ENCODE measurements around the gene IP6K3. TPM values are rescaled to one million over a fixed set of nuclear protein-coding genes. Genes with fewer than 3 reads are reported as not detected.

The IP6K3 gene
- total and polyA plus RNA-seq, 2 donors (not counting 1 experiment from before 2014, with no cell fraction given), result not detected

DNA sequence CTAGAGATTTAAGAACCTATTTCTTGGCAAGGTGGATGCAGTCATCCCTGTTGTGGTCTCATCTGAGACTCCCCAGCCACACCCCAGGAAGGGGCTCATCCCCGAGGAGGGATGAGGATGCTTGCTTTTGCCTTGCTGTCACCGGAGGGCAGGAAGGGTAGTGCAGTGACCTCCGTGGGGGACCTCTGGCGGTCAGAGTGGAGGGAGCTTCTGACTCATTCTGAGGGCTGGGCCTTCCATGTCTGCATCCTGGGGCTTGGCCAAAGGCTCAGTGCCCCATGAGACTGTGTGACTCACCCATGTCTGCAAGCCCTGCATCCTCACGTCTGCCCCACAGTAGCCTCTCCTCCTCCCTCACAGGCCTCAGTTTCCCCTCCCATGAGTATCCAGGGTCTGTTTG lies 73.9 kb downstream of the IP6K3 start:
- peaks cover 18% of the 10 kb centered on the region for H3K4me1 Mint-ChIP-seq
- no peak overlapping the region for H3K27ac Mint-ChIP-seq
- H3K27me3 Mint-ChIP-seq, result no peaks in the 10 kb centered on the region
- peaks cover 0 to 3% (median 0%) of the 10 kb centered on the region in 3 donors for H3K9me3 ChIP-seq (ENCODE audit: control extremely low read depth in 1 of 3, control insufficient read depth in 2 of 3, insufficient read depth in 1 of 3, low read length in 2 of 3)
- ChIA-PET POLR2A (no interaction called here), CTCF (interaction anchor here (1.4 kb wide), 1 partner anchor 28 kb away, joined by 6 read pairs; no protein-coding TSS in a partner anchor)
- peaks cover 2% of the 10 kb centered on the region for H3K79me2 ChIP-seq (ENCODE audit: control insufficient read depth, insufficient read depth, low read length)
- no peaks in the 10 kb centered on the region for H3K9me3 Mint-ChIP-seq (ENCODE audit: insufficient read depth)
- H3K27me3 ChIP-seq (replicated peaks in 1 of 4; ENCODE audit: control extremely low read depth in 1 of 4, control insufficient read depth in 3 of 4, insufficient read depth in 4 of 4, low read length in 3 of 4), result no peaks in the 10 kb centered on the region
- H4K20me1 ChIP-seq (ENCODE audit: control insufficient read depth, insufficient read depth, low read length, poor library complexity, severe bottlenecking), result no peaks in the 10 kb centered on the region
- no peak overlapping the region for H3K4me2 ChIP-seq (replicated peaks; ENCODE audit: low read depth, low read length, poor library complexity, severe bottlenecking)
- H3K36me3 ChIP-seq (replicated peaks in 1 of 2; ENCODE audit: control extremely low read depth in 1 of 2, control insufficient read depth in 1 of 2, extremely low read depth in 1 of 2, insufficient read depth in 2 of 2, low read length in 1 of 2), result peaks cover 0 to 83% of the 10 kb centered on the region in 2 experiments
- no peak overlapping the region for H3K4me3 ChIP-seq (ENCODE audit: control extremely low read depth in 1 of 5, extremely low read depth in 1 of 5, insufficient read depth in 1 of 5, low read depth in 2 of 5, low read length in 4 of 5)
- no peak overlapping the region for H3K27ac ChIP-seq (ENCODE audit: low read length in 2 of 2)
- H2AFZ ChIP-seq (ENCODE audit: insufficient read depth, low read depth, low read length, poor library complexity, severe bottlenecking), result no peak overlapping the region
- no peak for ATAC-seq (ENCODE audit: low read depth)
- no peak overlapping the region for H3K4me3 Mint-ChIP-seq
- DNase-seq, result no peak
- no peak overlapping the region for H3K9ac ChIP-seq (ENCODE audit: low read length)
- WGBS (ENCODE audit: insufficient coverage), result 82% methylated on average over 4 of the region's 5 CpGs
- H3K4me1 ChIP-seq (ENCODE audit: control insufficient read depth in 2 of 2, insufficient read depth in 2 of 2, low read length in 2 of 2), result peaks cover 0 to 19% of the 10 kb centered on the region in 2 donors
- intact Hi-C loops (cut with micrococcal nuclease), result no loop called here
- TF ChIP-seq, protein P1, sequence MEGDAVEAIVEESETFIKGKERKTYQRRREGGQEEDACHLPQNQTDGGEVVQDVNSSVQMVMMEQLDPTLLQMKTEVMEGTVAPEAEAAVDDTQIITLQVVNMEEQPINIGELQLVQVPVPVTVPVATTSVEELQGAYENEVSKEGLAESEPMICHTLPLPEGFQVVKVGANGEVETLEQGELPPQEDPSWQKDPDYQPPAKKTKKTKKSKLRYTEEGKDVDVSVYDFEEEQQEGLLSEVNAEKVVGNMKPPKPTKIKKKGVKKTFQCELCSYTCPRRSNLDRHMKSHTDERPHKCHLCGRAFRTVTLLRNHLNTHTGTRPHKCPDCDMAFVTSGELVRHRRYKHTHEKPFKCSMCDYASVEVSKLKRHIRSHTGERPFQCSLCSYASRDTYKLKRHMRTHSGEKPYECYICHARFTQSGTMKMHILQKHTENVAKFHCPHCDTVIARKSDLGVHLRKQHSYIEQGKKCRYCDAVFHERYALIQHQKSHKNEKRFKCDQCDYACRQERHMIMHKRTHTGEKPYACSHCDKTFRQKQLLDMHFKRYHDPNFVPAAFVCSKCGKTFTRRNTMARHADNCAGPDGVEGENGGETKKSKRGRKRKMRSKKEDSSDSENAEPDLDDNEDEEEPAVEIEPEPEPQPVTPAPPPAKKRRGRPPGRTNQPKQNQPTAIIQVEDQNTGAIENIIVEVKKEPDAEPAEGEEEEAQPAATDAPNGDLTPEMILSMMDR (IDR thresholded peaks at IDR 0.05), result no peak
- no peak for TF ChIP-seq EZH2 (IDR thresholded peaks at IDR 0.05; ENCODE audit: borderline replicate concordance, insufficient read depth, low read depth, low read length, poor library complexity, severe bottlenecking)

DNA sequence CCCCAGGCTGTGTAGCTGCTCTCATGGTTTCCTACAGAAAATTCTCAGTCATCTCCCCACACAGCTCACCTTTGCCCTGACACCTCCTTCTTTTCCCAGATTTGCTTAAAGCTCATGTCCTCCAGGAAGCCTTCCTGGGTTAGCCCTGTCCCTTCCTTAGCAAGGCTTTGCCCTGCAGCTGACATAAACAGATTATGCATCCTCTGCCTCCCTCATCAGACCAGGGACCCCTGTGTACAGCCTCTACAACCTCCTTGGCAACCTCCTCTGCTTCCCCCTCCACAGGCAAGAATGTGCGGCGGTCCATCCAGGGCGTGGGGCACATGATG lies 75.0 kb downstream of the IP6K3 start:
- H3K27ac Mint-ChIP-seq, result no peak overlapping the region
- ATAC-seq (ENCODE audit: low read depth), result no peak

More for the DNA sequence above, 75.0 kb downstream of the IP6K3 start:
- peaks cover 0 to 19% of the 10 kb centered on the region in 2 donors for H3K4me1 ChIP-seq (ENCODE audit: control insufficient read depth in 2 of 2, insufficient read depth in 2 of 2, low read length in 2 of 2)
- H3K79me2 ChIP-seq (ENCODE audit: control insufficient read depth, insufficient read depth, low read length), result no peaks in the 10 kb centered on the region
- peaks cover 16% of the 10 kb centered on the region for H3K4me1 Mint-ChIP-seq
- ChIA-PET POLR2A (interaction anchor here (0.6 kb wide), 1 partner anchor 40 kb away, joined by 6 read pairs; no protein-coding TSS in a partner anchor), CTCF (no interaction called here)
- no peak overlapping the region for H3K4me3 ChIP-seq (ENCODE audit: control extremely low read depth in 1 of 5, extremely low read depth in 1 of 5, insufficient read depth in 1 of 5, low read depth in 2 of 5, low read length in 4 of 5)
- H3K27me3 Mint-ChIP-seq, result no peaks in the 10 kb centered on the region
- no peaks in the 10 kb centered on the region for H3K9me3 Mint-ChIP-seq (ENCODE audit: insufficient read depth)
- peaks cover 0 to 3% (median 0%) of the 10 kb centered on the region in 3 donors for H3K9me3 ChIP-seq (ENCODE audit: control extremely low read depth in 1 of 3, control insufficient read depth in 2 of 3, insufficient read depth in 1 of 3, low read length in 2 of 3)
- H3K27ac ChIP-seq (ENCODE audit: low read length in 2 of 2), result no peak overlapping the region
- no peaks in the 10 kb centered on the region for H4K20me1 ChIP-seq (ENCODE audit: control insufficient read depth, insufficient read depth, low read length, poor library complexity, severe bottlenecking)
- TF ChIP-seq, protein P1 (IDR thresholded peaks at IDR 0.05), result no peak
- TF ChIP-seq EZH2 (IDR thresholded peaks at IDR 0.05; ENCODE audit: borderline replicate concordance, insufficient read depth, low read depth, low read length, poor library complexity, severe bottlenecking), result no peak
- H3K9ac ChIP-seq (ENCODE audit: low read length), result no peak overlapping the region
- peaks cover 0 to 84% of the 10 kb centered on the region in 2 experiments for H3K36me3 ChIP-seq (replicated peaks in 1 of 2; ENCODE audit: control extremely low read depth in 1 of 2, control insufficient read depth in 1 of 2, extremely low read depth in 1 of 2, insufficient read depth in 2 of 2, low read length in 1 of 2)
- DNase-seq, result no peak
- H2AFZ ChIP-seq (ENCODE audit: insufficient read depth, low read depth, low read length, poor library complexity, severe bottlenecking), result no peak overlapping the region
- H3K4me3 Mint-ChIP-seq, result no peak overlapping the region
- intact Hi-C loops (cut with micrococcal nuclease), result no loop called here
- 97% methylated on average over 3 of the region's 3 CpGs for WGBS (ENCODE audit: insufficient coverage)
- no peak overlapping the region for H3K4me2 ChIP-seq (replicated peaks; ENCODE audit: low read depth, low read length, poor library complexity, severe bottlenecking)
- H3K27me3 ChIP-seq (replicated peaks in 1 of 4; ENCODE audit: control extremely low read depth in 1 of 4, control insufficient read depth in 3 of 4, insufficient read depth in 4 of 4, low read length in 3 of 4), result no peaks in the 10 kb centered on the region

Small RNAs within 50 kb of the gene (small RNA-seq; reads per million reads assigned to genes)
- gene MIR3934 (ENCODE audit: insufficient read length, low read depth, low replicate concordance), result not detected

Other genes with a start within 250 kb of the IP6K3 start
- 22.6 and 23.3 TPM in 2 replicates for gene BAK1, start 166.6 kb downstream of the IP6K3 start, total RNA-seq
- gene BAK1, start 166.6 kb downstream of the IP6K3 start, polyA plus RNA-seq, result 34.3 and 39.1 TPM in 2 replicates
- 61.9 and 62.4 TPM in 2 replicates for gene ITPR3, start 125.6 kb downstream of the IP6K3 start, total RNA-seq
- 67.6 and 70.2 TPM in 2 replicates for gene ITPR3, start 125.6 kb downstream of the IP6K3 start, polyA plus RNA-seq
- gene UQCC2, start 35.2 kb downstream of the IP6K3 start, total RNA-seq, result 16.6 and 17.1 TPM in 2 replicates
- 8.9 and 13.2 TPM in 2 replicates for gene UQCC2, start 35.2 kb downstream of the IP6K3 start, polyA plus RNA-seq
- gene LEMD2, start 42.2 kb upstream of the IP6K3 start, total RNA-seq, result 113 and 122 TPM in 2 replicates
- gene LEMD2, start 42.2 kb upstream of the IP6K3 start, polyA plus RNA-seq, result 58.7 and 68.1 TPM in 2 replicates
- not detected in 2 replicates for gene MLN, start 57.1 kb upstream of the IP6K3 start, total RNA-seq
- gene MLN, start 57.1 kb upstream of the IP6K3 start, polyA plus RNA-seq, result not detected in 2 replicates